Measurements from ENCODE around the gene GM2A.
"Not testable (repeated sequence)": the region's sequence is repeated elsewhere in the genome, so short reads cannot be mapped to it uniquely, and the experiment has no call there.

The GM2A gene

DNA sequence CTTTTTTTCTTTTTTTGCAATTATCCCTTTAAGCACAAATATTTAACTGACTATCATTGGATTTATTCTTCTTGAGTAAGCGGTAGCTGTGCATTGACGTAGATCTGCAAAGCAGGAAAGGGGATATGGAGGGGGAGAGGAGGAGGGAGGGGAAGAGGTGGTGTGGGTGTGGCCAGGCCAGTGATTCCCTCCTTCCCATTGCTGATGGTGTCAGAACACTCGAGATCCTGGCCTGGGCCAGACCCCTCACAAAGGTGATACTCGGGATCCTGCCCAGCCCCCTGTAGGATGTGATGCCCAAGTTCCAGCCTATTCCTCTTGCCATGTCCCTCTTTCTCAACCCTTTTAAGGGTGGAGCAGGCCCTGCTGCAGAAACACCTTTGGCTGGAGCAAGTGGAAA is 40.6 kb downstream of the GM2A start:
- DNase-seq (ENCODE audit: low read depth) = no peak

GRCh38 chr5:151295138-151295537 is 42.2 kb downstream of the GM2A start:
- DNase-seq (ENCODE audit: low read depth) = no peak

GRCh38 chr5:151295791-151296477 is 42.9 kb downstream of the GM2A start:
- no peak for DNase-seq (ENCODE audit: low read depth)

DNA sequence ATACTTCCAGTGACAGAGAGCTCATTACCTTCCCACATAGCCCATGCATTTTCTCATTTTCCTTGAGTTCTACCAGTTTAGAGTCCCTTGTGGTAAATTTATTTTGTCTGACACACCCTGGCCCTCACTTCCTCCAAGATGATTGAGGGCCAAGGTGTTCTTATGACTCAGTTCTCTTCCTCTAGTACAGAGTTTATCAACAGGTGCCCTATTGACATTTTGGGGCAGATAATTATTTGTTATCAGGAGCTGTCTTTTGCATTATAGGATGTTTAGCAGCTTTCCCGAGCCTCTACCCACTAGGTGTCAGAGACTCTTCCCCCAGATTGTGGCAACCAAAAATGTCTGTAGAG is 43.5 kb downstream of the GM2A start:
- DNase-seq (ENCODE audit: low read depth) = no peak

- no peak for DNase-seq (ENCODE audit: low read depth)
These were observed 44.0 kb downstream of the GM2A start for GRCh38 chr5:151296974-151297373.

DNA sequence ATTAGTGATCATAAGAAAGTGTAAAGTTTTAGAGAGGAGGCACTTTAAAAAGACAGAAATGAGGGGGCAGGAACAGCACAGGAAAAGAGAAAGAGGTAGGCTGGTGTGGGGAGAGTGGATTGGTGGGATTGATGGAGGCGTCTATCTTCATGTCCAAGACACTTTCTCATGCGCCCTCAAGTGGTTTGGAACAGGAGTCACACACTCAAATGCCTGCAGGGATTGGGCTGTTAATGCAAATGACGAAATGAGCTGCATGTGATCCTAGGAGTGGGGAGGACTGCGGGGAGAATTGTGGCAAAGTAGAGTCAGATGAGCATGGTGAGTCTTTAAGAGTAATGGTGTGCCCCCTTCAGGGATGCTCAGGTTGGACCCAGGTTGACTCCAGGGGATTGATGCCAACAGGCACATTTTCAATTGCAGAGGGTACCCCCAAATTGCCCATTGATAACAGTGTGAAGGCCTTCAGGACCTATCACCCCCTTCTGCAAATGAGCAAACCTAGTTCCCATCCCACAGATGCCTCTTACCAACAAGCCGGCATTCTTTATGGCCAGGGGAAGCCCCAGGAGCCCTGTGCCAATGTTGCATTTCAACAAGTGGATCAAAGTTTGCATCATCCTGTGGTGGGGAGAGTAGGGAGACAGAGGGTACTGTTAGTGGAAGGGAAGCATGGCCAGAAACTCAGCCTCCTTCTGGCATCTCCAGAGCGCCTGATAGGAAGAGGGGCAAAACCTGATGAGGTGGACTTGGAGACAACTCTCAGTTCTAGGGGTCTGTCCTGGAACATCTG is 45.3 kb downstream of the GM2A start:
- no peak for DNase-seq (ENCODE audit: low read depth)

DNA sequence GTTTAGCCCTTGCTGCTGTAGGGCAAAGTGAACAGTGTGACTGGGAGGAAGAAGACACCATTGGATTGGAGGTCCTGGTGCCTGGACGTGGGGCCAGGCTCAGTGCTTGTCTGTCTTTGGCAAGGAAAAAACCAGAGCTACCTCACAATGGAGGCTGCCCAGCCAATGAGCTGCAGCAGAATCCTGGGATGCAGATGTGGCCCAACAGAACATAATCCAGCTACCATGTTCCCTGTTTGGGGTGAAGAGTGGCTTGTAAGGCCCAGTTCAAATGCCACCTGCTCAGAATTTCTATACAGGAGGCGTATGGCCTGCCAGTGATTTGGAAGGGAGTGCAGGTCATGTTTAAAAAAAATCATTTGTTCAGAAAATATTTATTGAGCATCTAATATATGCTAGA is 50.7 kb downstream of the GM2A start, which contains the start of gene SLC36A3:
Gene SLC36A3, minus strand, starts transcription at position 101 of the 400 bp plus-strand sequence. CDS start 412 bp downstream, outside the sequence.
- DNase-seq (ENCODE audit: low read depth) = no peak

- not testable (repeated sequence) for DNase-seq (ENCODE audit: low read depth)
These were observed 56.3 kb downstream of the GM2A start for GRCh38 chr5:151309266-151309665.

GRCh38 chr5:151309821-151310220 is 56.8 kb downstream of the GM2A start:
- DNase-seq (ENCODE audit: low read depth) = not testable (repeated sequence)

GRCh38 chr5:151310932-151311331 is 57.9 kb downstream of the GM2A start:
- DNase-seq (ENCODE audit: low read depth) = no peak

- DNase-seq (ENCODE audit: low read depth) = no peak
These were observed 59.9 kb downstream of the GM2A start for GRCh38 chr5:151312756-151313324.

DNA sequence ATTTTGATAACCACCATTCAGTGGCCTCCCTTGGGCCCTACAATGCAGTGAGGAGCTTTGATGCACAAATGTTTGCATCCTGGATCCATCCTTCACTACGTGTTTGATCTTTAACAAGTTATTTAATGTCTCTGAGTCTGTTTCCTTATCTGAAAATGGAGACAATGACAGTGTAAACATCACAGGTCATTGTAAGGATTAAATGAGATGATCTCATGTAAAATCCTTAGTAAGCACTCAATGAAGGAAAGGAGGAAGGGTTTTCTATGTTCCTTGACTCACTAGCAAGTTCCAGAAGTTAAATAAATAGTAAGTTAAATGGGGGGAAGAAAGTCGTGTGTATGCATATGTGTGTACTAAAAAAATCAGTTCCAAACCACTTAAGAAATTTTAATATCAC is 60.4 kb downstream of the GM2A start:
- no peak for DNase-seq (ENCODE audit: low read depth)

DNA sequence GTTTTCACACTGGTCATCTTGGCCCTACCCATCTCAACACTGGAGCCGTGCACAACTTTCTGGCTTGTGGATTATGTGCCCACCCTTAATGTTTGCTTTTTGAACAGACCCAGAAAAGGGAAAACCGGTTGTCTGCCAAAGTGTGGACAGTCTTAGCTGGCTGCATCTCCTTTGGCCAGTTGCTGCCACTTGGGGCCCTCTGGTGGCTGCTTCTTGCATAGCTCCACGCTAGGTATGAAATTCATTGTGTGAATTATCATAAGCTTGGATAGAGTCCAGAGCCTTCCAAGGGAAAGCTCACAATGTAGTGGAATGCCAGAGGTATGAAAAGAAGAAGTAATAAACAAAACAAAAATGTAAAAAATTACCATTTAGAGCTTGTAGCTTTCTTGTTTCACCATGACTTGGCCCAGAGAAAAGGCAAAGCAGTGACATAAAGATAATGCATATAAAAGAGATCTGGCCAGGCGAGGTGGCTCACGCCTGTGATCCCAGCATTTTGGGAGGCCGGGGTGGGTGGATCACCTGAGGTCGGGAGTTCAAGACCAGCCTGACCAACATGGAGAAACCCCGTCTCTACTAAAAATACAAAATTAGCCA is 63.1 kb downstream of the GM2A start:
- DNase-seq (ENCODE audit: low read depth) = peak; percentile 3

GRCh38 chr5:151317871-151318270 is 64.9 kb downstream of the GM2A start:
- DNase-seq (ENCODE audit: low read depth) = no peak

DNA sequence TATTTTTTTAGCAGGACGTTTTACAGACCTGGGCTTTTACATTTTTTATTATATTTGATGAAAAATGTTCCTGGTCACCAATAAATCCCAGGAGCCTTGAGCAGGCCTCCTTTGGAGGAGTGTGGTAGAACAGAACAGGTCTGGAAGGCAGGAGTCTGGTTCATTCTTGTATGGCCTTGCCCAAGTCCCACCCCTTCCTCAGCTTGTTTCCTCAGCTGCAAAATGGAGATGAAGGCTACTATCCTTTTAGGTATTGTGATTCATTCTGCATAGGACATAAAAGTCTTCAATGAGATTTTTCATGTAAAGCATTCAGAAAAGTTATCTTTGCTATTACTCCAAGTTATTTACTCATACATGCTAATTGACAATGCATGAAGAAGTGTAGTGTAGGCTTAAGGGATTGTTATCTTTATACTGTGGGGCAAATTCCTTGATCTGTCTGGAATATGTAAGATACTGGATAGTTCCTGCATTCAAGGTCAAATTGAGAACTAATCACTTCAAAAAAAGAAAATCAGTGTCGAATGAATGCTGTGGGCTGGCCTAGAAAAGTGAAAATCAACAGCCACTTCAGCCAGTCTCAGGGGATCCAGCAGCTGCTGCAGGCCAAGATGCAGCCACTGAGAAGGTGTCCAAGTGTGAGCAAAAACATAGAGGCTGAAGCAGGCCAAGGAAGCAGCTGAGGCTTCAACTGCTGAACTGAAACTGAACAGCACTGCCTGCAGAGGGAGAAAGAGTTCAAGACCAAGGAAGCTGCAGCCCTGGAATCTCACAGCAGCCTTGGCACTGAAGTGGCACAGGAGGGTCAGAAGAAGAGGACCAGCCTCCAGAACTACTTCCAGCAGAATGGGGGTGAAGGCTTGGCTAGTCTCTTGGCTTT is 66.1 kb downstream of the GM2A start:
- DNase-seq (ENCODE audit: low read depth) = no peak

Measured in stimulated activated CD8-positive, alpha-beta memory T cell treated with anti-CD3 and anti-CD28 coated beads, Interleukin-15, amount 100 ng/mL, for 1 hour (primary cell).